Fibroblast of skin of scalp (primary cell): Measurements from ENCODE around the gene CTXN1. TPM values are rescaled to one million over a fixed set of nuclear protein-coding genes. Genes with fewer than 3 reads are reported as not detected.
A peak's percentile ranks its signal among the peaks of the same experiment; 100 is the strongest.
"Not testable (repeated sequence)": the region's sequence is repeated elsewhere in the genome, so short reads cannot be mapped to it uniquely, and the experiment has no call there.

Experiments
- DNase-seq: peaks from one replicate; pipeline ENCODE4 v3.0.0-alpha.2; 2013
- polyA plus RNA-seq, 2 experiments: library from polyadenylated mRNA; unstranded; fragments of 120-200 nt; gene quantifications; one replicate each; pipeline ENCODE4 v1.2.1, GENCODE V29; 2013; ENCODE audit not compliant: insufficient read length in 2 of 2

Gene CTXN1
- polyA plus RNA-seq (2013, experiment 1 of 2; ENCODE audit: insufficient read length) = 15.8 TPM
- polyA plus RNA-seq (2013, experiment 2 of 2; ENCODE audit: insufficient read length) = 15.0 TPM

DNA sequence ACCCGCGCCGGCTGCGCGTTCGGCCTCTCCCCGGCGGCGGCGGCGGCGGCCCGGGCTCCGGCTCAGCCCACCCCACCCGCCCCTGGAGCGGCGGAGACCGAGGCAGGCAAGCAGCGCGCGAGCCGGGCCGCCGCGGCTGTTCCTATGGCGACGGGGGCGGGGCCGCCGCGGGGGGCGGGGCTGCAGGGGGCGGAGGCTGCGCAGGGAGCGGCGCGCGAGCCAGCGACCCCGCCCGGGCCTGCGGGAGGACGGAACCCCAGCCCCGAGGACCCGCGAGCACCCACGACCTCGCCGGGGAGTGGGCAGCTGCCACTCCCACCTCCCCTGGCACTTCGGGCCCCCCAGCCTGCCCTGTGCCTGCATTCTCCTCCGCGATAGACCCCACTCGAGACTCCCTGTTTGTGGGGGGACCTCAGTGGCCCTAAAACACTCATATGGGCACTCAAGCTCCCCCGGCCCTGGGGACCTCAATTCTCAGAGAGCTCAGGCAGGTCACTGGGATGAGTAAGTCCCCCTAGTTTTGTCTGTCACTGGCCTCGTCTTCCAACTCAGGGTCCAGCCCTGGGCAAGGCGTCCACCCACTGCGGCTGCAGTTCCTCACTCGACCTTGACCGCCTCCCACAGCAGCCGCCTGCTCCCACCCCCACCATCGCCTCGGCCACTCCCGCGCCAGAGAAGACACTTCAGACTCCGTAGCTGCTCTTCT, at the start of gene CTXN1:
Gene CTXN1 (minus strand): TSS at position 115 of the 706 bp plus-strand sequence. CDS start 597 bp downstream, outside the sequence.
- peak; percentile 65 for DNase-seq

DNA sequence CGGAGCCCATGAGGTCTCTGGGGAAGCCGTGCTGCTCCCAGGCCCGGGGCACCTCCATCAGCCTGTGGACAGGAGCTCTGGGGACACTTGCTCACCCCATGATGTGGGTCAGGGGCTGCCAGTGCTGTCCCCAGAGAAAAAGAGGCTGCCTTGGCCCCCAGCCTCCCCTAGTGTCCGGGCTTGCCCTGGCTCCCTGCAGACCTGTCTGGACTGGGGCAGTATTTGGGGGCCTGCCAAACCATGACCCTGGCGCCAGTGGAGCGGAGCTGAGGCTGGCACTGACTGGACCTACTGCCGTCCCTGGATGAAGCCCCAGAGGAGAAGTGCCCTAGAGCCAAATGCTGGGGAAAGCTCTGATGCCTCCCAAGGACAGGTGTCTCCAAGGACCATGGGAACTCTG, 49.1 kb upstream of the CTXN1 start:
- no peak for DNase-seq

DNA sequence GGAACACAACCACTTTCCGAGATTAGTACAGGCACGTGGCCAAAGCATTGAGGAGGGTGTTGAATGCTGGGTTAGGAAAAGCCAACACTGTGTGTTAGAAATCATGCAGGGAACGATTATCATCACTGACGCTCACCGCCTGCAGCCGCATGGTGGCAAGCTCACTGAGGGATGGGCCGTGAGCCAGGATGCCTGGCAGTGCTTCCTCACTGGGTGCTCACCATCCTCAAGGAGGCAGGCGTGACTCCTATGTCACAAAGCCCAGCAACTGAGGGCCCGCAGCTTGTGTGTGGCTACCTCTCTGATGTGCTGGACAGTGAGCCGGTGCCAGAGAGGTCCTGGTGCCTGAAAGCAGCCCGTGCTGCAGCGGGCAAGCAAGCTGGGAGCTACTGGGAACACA, 47.9 kb upstream of the CTXN1 start:
- DNase-seq = no peak

DNA sequence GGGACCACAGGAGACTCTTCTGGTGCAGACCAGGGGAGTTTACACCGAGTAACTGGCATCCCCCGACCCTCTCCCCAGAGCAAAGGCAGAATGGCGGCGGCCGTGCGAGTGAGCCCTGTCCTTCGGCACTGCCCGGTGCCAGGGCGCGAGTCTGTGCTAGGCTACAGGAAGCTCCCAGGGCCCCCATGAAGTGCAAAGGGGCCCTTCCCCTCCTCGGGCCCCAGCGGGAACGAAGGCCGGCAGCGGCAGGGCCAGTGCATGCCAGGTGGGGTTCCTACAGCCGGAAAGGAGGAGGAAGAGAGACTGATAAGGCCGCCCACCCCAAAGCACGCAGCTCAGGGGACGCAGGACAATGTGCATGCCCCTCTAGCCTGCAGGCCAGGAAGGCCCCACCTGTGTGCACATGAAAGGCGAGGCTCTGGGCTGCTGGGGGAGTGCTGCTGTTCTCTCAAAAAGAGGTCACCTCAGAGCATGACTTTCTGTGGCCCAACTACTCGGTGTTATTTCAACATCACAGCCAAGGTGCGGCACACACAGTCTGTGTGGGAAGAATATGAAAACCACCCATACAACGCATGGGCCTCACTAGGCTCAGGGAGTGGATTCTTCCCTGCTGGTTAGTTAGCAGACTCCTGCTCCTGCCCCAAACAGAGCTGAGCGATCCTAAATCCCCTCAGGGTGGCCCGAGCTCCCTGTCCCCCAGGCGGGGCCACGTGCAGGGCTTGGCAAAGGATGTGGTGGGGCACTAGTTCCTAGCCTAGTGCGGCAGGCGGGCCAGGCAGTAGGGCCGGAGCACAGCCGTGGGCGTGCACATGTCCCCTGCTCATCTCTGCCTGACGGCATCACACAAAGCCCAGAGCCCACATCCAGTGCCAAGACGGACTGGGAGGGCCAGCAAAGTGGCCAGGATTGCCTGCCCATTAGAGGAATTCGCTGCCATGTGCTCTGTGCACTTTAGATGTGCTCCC, 45.9 kb upstream of the CTXN1 start:
- no peak for DNase-seq

DNA sequence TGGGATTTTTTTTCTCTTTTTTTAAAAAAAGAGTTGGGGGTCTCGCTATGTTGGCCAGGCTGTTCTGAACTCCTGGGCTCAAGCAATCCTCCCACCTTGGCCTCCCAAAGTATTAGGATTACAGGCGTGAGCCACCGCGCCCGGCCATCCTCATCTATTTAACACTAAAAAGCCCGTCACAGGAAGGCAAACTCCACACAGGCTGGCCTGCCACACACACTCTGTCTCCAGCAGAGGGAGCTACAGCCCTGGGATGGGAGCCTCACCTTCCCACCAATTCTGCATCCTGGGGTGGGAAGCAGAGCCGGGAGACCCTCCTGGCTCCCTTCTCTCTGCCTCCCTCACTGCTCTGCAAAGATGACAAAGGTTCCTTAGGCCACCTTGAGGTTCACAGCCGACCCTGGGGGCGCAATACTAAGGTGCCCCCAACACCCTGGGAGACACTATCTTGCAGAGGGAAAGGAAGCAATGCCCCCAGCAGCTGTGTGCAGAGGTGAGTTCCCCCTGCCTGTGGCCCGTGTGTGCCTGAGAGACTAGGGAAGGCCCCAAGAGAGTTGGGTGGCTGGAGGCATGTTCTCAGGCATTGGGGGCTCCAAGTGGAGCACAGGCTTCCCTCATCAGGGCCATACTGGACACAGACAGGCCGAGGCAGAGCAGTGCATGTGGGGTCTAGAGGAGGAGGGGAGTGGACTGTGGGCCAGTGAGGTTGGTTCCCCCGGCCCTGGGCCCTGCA, 44.9 kb upstream of the CTXN1 start:
- peak; percentile 34 for DNase-seq

DNA sequence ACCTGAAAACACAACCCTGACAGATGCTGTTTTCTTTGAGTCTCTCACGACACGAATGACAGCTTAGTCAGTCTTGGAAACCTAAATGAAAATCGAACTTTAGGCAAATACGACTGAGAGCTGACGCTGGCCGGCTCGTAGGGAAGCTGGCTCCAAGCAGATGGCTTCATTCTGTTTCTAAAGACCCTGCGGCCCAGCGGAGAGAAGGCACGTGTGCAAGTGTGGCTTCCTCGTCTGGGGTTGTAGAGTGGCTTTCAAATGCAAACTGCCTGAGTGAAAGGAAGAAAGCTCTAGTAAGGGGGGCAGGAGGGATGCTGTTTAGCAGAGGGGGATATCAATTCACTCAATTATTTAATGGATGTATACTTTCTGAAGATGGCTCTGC, 43.6 kb upstream of the CTXN1 start:
- DNase-seq = no peak

DNA sequence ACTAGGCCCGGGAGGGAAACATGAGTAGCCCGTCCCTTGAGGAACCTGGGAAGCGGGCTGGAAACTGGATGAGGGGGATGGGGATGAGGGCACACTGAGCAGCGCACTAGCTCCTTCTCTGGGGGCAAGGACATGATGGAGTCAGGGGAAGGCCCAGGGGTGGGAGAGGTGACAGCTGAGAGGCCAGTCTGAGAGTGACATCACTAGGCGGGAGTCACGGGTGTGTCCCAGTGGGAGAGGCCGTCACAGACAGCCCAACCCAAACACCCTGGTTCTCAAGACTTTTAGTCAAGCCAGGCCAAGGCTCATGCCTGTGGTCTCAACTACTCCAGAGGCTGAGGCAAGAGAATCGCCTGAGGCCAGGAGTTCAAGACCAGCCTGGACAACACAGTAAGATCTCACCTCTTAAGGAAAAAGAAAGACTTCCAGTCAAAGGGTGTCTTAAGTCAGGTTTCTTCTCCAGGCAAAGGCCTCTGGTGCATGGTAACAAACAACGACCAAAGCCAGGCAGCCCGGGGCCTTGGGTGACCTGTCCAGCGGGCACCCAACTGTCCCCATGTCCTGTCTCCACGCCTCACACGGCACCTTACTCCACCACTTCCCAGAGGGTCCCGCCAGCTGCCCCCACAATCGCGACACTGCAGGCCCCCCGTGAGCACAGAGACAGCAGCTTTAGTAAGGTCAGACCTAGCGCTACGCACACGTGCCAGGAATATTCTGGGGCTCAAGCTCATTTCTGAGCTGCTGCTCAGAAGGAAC, 43.0 kb upstream of the CTXN1 start:
- no peak for DNase-seq

DNA sequence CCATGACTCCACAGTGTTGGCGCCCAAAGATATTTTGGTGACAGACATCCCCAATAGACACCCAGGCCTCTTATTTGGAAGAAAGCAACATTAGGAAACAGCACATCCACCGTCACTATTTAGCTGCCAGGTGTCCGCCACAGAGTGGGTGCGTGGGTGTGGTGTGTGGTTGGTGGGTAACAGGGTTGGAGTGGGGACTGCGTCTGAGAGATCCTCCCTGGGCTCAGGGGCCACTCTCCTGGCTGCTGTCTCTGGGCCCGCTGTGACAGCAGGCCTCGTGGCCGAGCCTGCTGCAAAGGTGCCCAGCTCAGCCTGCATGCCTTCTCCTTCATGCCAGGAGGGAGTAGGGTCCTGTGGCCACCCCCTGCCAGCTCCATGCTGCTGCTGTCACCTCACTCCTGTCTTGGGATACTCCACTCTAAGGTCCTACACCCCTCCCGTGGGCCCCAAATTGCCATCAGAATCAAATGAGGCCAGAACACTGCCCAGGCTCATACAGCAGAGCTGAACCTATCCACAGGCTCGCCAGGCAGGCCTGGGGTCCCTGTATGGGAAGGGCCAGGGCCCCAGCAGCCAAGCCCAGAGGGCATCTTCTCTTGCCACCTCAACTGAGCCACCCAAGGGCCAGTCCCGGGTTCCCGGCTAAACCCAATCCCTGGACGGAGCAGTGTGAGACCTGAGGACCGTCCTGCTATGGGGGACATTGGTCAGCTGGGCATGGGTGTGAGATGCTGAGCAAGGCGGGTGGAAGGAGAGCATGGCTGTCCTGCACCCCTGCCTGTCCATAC, 42.3 kb upstream of the CTXN1 start:
- no peak for DNase-seq

DNA sequence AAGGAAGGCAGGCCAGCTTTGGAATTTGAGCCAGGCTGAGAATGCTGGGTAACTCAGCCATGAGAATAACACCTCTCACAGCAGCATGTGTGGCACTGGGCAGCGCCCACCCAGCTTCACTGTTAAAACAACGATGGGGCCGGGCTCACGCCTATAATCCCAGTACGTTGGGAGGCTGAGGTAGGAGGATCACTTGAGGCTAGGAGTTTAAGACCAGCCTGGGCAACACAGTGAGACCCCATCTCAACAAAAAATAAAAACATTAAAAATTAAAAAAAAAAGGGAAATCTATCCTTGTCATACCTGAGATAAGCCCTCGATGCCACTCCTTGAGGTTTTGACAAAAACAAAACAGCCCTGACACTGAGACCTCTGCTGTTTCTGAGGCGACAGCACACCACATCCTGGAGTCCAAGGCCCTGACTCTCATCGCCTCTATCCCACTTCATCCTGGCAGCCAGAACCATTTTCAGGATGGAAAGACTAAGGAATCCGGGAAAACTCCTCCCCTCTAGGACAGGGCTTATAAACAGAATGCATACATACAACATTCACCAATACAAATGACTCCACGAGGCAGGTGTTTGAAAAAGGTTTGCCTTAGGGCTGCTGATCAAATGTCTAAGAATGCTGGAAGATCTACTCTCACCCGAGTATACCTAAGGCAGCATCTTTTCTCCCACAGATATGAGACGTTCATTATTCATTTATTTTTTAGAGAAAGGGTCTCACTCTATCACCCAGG, 40.2 kb upstream of the CTXN1 start:
- DNase-seq = no peak

DNA sequence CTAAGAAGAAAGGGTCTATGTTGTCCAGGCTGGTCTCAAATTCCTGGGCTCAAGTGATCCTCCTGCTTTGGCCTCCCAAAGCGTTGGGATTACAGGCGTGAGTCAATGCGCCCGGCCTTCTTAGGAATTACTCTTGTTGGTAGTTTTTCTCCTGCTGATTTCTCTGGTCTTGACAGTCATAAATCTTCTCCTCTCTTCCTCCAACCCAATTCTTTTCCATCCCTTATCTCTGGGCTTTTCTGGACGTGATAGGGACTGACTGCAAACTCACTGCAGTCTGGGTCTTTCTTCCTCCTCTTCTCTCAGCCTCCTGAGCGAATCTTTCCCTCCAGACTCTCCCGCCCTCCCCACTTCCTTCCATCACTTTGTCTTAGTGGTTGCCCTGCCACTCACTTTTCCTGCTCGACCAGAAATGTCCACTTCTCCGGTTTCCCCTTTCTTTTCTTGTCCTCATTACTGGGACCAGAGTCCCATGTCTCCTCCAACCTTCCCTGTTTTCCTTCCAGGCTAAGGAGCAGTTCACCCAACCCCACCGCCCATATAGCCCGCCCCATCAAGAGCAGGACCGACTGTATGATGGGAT, 39.4 kb upstream of the CTXN1 start:
- no peak for DNase-seq

DNA sequence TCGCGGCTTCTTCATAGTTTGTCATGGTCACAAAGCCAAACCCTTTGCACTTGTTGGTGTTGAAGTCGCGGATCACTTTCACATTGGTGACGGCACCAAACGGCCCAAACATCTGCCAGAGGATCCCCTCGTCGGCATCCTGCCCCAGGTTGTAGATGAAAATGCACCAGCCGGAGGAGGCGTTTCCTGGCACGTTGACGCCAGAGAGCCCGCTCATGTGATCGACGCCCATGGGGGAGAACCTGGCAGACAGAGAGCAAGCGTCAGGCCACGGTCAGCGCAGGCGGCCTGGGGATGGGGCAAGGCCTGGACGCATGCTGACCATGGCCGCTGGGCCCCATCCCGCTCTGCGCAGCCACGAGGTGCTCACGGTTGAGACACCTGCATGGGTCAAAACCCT, 37.6 kb upstream of the CTXN1 start:
- DNase-seq = no peak

DNA sequence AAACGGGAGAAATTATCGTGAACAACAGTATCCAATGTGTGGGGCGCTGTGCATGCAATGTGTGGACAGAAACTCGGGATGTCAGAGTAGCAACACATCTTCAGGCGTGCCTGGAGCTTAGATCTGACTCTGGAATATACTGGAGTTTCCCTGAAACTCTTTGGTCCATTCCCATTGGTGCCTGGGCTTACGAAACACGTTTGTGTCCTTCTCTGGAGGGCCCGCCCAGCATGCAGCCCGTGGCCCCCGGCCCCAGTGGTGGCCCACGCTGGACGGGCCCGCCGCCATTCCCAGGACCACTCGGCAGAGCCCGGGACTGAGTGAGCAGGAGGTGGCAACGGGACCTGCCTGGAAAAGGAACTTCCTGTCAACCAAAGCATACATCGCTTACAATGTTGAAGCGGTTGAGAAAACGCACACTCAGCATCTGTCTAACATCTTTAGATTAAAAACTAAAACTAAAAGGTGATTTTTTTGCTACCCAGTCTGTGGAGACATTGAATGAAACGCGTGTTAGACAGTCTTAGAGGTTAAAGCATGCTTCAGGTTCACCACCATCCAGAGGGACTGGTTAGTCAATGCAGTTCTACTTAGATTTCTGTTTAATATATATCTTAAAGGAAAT, 36.8 kb upstream of the CTXN1 start:
- no peak for DNase-seq

DNA sequence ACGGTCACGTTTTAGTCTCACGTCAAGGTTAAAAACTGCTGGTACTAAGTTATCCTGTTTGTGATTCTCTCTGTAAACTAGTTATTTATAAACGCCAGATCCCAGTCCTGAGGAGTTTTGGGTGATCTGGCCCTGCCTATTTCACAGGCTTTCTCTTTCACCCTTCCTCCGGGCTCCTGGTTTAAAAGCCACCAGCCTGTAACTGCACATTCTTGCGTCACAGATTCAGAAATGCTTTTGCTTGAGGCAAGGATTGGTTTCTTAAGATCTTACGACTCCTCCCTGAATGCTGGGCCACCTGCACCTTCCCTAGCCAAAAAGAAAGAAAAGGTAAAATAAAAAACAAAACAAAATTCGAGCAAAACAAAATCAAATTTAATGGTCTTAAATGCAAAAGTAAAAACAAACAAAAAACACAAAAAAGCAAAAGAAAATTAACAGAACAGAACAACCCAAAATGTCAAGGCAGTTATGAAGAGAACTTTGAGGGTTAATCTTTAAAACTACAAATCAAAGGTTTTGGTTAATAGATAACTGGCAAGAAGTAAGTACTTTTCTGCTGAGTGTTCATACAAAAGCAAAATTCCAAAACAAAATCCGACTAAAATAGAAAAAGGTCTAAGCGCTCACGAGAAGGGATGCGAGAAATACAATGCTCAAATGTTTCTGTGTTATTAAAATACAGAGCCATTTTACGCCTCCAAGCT, 36.1 kb upstream of the CTXN1 start:
- DNase-seq = no peak

DNA sequence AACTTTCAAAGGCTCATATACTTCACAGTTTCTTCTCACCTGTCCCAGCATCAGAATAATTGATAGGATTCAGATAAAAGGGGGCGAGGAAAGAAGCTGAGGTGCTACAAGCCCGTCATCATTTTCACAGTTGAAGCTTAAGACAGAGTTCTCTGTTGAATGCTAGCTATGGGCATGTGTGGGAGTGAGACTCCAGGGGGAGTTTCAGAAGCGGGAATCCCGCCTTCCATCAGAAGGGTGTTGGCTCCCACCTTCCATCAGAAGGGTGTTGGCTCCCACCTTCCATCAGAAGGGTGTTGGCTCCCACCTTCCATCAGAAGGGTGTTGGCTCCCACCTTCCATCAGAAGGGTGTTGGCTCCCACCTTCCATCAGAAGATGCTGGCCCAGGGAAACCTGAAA, 35.1 kb upstream of the CTXN1 start:
- DNase-seq = not testable (repeated sequence)

DNA sequence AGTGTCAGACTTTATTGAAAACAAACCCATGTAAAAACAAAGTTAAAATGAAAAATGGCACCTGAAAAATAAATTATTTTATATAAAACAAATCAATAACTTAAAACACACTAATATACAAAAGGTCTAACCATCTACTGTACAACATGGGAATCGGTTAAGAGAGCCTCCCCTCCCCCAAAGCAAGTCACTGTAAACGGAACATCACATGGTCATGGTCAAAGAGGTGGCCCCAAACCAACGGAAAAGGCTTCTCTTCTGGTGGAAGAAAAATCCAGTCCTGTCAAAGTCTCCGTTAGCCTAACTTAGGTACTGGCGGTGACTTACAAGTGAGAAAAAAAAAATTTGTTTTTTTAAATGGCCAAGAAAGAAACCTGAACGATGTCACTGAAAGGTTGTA, 33.3 kb upstream of the CTXN1 start:
- DNase-seq = no peak

DNA sequence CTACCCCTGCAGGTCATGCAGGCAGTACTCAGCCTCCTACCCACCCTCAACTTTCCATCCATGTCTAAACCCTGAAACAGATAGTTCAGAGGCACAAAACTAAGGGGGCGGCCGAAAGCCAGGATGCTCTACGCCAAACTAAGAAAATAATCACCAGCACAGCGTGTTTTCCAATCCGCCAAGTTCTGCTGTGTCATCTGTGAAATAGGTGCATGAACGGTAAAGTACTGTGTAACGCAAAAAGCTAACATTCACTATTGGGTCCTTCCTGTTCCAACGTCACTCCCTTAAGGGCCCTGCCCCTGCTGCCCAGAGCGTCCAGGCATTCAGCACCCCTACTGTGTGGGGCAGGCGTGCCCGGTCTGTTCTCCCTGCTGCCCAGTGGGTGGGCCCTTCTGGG, 29.8 kb upstream of the CTXN1 start:
- DNase-seq = no peak

DNA sequence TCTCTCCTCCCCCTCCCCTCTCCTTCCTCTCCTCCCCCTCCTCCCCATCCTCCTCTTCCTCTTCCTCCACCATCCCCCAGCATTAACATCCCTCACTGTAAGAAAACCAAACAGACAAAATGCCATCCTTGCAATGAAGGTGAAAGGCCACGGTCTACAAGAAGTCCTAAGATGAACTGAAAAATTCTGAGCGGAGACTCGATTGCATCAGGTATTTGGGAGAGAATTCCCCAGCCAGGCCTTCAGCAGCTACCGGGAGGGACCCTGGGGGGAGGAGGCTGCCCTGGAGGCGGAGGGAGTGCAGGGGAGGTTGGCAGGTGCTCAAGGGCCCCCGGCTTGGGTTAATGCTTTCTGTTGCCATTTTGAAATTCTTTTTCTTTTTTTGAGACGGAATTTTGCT, 27.6 kb upstream of the CTXN1 start:
- DNase-seq = no peak

DNA sequence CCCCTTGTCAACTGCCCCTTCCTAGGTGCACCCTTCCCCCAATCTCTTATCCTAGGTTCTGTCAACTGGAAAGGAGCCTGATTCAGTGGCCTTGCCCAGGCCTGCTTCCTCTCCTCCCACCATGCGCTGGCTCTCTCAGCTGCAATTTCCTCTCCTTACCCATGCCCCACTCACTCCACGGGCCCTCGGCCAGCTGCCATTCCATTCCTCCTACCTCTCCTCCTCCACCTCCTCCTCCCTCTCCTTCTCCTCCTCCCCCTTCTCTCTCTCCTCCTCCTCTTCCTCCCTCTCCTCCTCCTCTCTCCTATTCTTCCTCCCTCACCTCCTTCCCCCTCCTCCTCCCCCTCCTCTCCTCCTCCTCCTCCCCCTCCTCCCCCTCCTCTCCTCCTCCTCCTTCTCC, 27.1 kb upstream of the CTXN1 start:
- peak; percentile 33 for DNase-seq

DNA sequence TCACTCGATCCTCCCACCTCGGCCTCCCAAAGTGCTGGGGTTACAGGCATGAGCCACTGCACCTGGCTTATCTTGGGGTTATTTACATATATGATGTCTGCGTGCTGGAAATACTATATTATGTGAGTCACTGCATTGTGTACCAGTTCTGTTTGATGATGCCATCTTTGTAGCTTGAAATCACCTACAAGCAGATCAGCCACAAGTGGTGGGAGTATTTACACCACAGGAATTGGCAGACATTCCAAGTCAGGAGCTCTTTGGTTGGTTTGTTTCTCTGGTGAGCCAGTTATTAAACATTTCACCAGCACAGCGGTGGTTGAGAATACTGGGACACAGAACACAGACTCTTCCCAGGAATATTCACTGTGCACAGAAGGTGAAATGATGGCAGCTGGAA, 22.0 kb upstream of the CTXN1 start:
- no peak for DNase-seq
